D341Med (cell line): ENCODE results near the gene KRT2.
"Not testable (repeated sequence)": the region's sequence is repeated elsewhere in the genome, so short reads cannot be mapped to it uniquely, and the experiment has no call there.

Experiments used
- DNase-seq: peaks from one replicate; pipeline ENCODE4 v3.0.0; 2012; ENCODE audit warnings: low spot score

The KRT2 gene

DNA sequence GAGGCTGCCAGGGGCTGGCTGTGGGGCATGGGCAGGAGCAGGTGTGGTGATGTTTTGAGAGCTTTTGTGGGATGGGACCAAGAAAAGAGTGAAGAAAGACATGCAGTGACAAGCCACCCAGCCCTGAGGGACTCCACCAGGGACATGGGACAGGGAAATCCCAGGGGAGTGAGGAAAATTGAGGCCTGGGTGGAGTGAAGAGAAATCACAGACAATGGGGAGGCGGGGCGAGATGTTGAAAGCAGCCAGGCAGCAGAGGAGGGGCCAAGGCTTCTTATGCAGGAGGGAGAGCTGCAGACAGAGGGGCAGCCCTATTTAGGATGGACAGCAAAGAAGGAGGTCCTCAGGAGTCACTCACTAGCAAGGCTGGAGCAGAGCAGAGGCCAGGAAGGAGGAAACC is 32.4 kb upstream of the KRT2 start:
- no peak for DNase-seq

- DNase-seq: no peak
These were observed 31.7 kb upstream of the KRT2 start for GRCh38 chr12:52683575-52684300.

- no peak for DNase-seq
These were observed 31.0 kb upstream of the KRT2 start for GRCh38 chr12:52682938-52683574.

GRCh38 chr12:52682381-52682660 is 30.3 kb upstream of the KRT2 start:
- no peak for DNase-seq

DNA sequence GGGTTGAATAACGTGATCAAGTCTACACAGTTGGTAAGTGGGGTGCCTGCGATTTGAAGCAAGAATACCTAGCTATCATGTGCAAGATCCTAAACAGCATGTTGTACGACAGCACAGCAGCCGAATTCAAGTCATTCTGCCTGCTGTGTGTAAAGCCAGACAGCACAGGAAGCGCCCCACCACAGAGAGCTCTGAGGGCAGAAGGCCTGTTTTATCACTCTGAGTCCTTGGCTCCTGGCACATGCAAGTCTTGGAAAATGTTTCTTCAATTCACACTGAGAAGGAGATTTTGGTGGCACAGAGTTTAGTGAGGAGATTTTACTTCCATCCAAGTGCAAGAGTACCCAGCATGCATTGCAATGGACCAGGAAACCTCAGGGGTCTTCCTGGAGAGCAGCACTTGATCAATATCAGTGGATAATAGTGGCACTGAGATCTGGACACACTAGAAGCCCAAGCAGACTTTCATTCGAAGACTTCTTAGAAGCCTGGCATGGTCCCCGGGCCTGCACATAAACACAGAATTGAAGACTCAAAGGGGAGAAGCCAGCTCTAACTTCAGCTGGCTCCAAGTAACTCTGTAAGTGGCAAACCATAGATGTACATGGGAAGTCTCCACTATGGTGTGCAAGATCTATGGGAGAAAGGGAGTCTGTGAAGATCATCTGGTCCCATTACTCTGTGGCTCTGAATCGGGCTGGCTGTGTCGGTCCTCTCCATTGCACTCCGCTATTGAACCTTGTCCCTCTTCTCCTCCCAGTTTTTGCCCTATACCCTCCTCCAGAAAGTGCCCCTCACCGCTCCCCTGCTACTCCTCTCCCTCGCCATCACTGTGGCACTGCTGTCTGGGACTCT is 29.7 kb upstream of the KRT2 start:
- no peak for DNase-seq

DNA sequence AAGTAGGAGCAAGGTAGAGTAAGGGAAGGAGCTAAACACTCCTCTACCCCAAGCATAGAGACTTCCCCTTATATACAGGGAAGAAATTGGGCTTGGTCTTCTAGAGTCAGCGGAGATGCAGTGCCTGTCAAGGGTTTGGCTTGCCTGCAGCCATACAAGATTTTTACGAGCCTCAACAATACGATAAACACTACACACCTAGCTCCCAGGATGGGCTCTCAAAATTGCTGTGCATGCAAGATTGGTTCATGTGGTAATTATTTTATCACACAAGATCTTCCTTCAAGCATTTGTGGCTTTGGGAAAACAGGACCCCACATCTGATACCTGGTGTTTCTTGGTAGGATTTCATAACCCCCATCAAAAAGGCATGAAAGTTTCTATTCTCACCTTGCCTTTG is 28.4 kb upstream of the KRT2 start, which contains the start of gene KRT1:
KRT1 (minus strand) TSS at position 45 of the 400 bp plus-strand sequence. CDS start 59 bp downstream, outside the sequence.
- no peak for DNase-seq

GRCh38 chr12:52679875-52680274 is 27.9 kb upstream of the KRT2 start:
- no peak for DNase-seq

DNA sequence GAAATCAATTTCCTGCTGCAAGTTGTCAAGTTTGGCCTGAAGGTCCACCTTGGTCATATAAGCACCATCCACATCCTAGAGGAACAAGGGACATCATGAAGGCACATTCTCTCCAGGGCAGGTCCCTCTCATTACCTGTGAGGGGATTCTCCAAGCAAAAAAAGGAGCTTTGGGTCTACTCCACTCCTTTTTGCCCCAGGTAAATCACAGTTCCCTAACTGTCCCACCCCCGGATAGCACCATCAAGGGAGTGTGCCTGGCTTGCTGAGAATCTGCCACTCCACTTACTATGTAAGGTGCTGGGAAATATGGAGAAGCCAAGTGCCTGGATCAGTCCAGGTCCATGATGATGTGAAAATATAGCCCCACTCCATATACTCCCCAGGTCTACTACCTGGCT is 25.7 kb upstream of the KRT2 start:
- DNase-seq: no peak

- DNase-seq: no peak
These were observed 25.1 kb upstream of the KRT2 start for GRCh38 chr12:52677126-52677525.

DNA sequence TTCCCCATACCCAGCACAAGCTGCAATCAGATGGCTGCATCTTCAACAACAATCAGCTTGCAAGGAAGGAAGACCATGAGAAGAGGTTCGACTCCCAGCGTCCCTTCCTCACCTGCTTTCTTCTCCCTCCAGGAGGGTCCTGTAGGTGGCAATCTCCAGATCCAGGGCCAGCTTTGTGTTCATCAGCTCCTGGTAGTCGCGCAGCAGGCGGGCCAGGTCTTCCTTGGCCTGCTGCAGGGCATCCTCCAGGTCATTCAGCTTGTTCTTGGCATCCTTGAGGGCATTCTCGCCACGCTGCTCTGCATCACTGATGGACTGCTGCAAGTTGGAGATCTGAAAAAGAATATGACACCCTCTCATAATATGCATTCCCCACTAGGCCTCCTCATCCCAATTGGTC is 24.2 kb upstream of the KRT2 start:
- no peak for DNase-seq

- DNase-seq: no peak
These were observed 23.3 kb upstream of the KRT2 start for GRCh38 chr12:52675301-52675701.

- no peak for DNase-seq
These were observed 22.4 kb upstream of the KRT2 start for GRCh38 chr12:52674433-52674775.

GRCh38 chr12:52673713-52674432 is 21.9 kb upstream of the KRT2 start:
- no peak for DNase-seq

- DNase-seq: no peak
These were observed 21.2 kb upstream of the KRT2 start for GRCh38 chr12:52673217-52673616.

GRCh38 chr12:52672321-52672933 is 20.4 kb upstream of the KRT2 start:
- no peak for DNase-seq

GRCh38 chr12:52670961-52671360 is 18.9 kb upstream of the KRT2 start:
- no peak for DNase-seq

- DNase-seq: no peak
These were observed 18.5 kb upstream of the KRT2 start for GRCh38 chr12:52670506-52670905.

GRCh38 chr12:52669941-52670340 is 17.9 kb upstream of the KRT2 start:
- not testable (repeated sequence) for DNase-seq

DNA sequence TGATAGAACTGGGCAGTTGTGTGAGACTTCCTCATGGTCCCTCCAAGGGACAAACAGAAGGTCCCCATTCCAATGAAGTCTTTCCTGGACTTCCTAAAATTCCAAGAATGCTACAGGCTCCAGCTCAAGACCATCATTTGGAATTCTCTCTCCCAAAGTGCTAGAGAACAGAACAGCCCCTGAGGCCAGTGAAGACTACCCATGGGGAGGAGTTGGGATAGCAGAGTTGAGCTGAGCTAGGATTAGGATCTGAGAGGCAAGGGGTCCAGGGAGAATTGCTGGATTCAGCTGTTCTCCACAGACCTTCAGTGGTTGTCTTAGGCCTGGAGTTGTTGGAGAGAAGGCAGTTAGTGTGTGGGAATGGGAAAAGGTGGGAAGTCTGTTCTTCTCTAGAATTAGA is 17.4 kb upstream of the KRT2 start:
- no peak for DNase-seq

DNA sequence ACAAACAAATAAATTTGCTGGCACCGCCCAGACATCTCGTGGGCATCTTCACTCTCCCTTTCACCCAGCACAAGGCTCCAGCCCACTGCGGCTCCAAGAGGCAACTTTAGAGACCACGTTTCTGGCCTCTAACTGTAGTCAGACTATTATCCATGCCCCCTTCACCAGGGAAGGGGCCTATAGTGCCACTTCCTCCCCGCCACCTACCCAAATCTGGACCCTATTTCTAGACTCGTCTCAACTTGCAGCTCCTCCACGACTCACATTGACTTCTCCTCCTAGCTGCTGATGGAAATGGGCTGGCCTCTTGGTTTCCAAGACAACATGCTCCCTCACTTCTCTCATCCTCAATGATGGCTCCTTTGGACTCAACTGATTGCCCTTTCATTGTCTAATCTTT is 15.9 kb upstream of the KRT2 start:
- DNase-seq: no peak

- DNase-seq: peak; percentile 42
These were observed 15.5 kb upstream of the KRT2 start for GRCh38 chr12:52667509-52667908.

GRCh38 chr12:52666471-52666870 is 14.5 kb upstream of the KRT2 start:
- no peak for DNase-seq
